ENCODE results near the gene NHP2. TPM values are rescaled to one million over a fixed set of nuclear protein-coding genes. Genes with fewer than 3 reads are reported as not detected.
"Not testable (repeated sequence)": the region's sequence is repeated elsewhere in the genome, so short reads cannot be mapped to it uniquely, and the experiment has no call there.

NHP2 gene
- total and polyA plus RNA-seq, 3 donors from 2014 or later = 105 to 208 (median 132) TPM

GRCh38 chr5:178199581-178200434 is 46.1 kb upstream of the NHP2 start:
- intact Hi-C loops (cut with DNase I; ENCODE audit: low total_unique reads) = no loop called here
- TF ChIP-seq CTCF (IDR thresholded peaks at IDR 0.05) (no peak), POLR2A (IDR thresholded peaks at IDR 0.05) (no peak)
- Histone ChIP-seq H3K4me1 (no peaks in the 10 kb centered on the region), H3K4me3 (no peak overlapping the region), H3K27ac (no peak overlapping the region), H3K9me3 (no peaks in the 10 kb centered on the region), H3K36me3 (ENCODE audit: low read depth, missing control alignments) (no peaks in the 10 kb centered on the region), H3K27me3 (no peaks in the 10 kb centered on the region)
- DNase-seq = no peak
- 74 to 80% methylated on average over 12 of the region's 12 CpGs for WGBS, 2 donors

GRCh38 chr5:178198706-178199105 is 45.0 kb upstream of the NHP2 start:
- H3K36me3 ChIP-seq (ENCODE audit: low read depth, missing control alignments) = no peaks in the 10 kb centered on the region
- 86 to 95% methylated on average over 9 to 11 of the region's 11 CpGs for WGBS, 2 donors

GRCh38 chr5:178198151-178198550 is 44.5 kb upstream of the NHP2 start:
- WGBS, 2 donors = 78 to 89% methylated on average over 10 to 11 of the region's 11 CpGs
- intact Hi-C loops (cut with DNase I; ENCODE audit: low total_unique reads); H3K9me3 ChIP-seq: not testable (repeated sequence)

More at GRCh38 chr5:178198706-178199105, 45.0 kb upstream of the NHP2 start:
- DNase-seq = no peak
- Histone ChIP-seq H3K9me3 (no peaks in the 10 kb centered on the region), H3K27me3 (no peaks in the 10 kb centered on the region), H3K4me3 (no peak overlapping the region), H3K4me1 (no peaks in the 10 kb centered on the region), H3K27ac (no peak overlapping the region)
- TF ChIP-seq CTCF (IDR thresholded peaks at IDR 0.05) = no peak
- TF ChIP-seq POLR2A (IDR thresholded peaks at IDR 0.05) = no peak
- intact Hi-C loops (cut with DNase I; ENCODE audit: low total_unique reads) = no loop called here

GRCh38 chr5:178196986-178197385 is 43.3 kb upstream of the NHP2 start:
- H3K9me3 ChIP-seq = no peaks in the 10 kb centered on the region
- intact Hi-C loops (cut with DNase I; ENCODE audit: low total_unique reads) = no loop called here
- H3K27ac ChIP-seq = no peak overlapping the region
- H3K4me1 ChIP-seq = no peaks in the 10 kb centered on the region
- no peaks in the 10 kb centered on the region for H3K36me3 ChIP-seq (ENCODE audit: low read depth, missing control alignments)
- DNase-seq = no peak
- no peaks in the 10 kb centered on the region for H3K27me3 ChIP-seq
- TF ChIP-seq CTCF (IDR thresholded peaks at IDR 0.05) = no peak
- TF ChIP-seq POLR2A (IDR thresholded peaks at IDR 0.05) = no peak
- H3K4me3 ChIP-seq = no peak overlapping the region
- WGBS, 2 donors = 83 to 89% methylated on average over 7 to 8 of the region's 8 CpGs

More at GRCh38 chr5:178198151-178198550, 44.5 kb upstream of the NHP2 start:
- DNase-seq; H3K36me3 ChIP-seq (ENCODE audit: low read depth, missing control alignments); H3K27ac ChIP-seq; H3K4me3 ChIP-seq; H3K4me1 ChIP-seq; H3K27me3 ChIP-seq: not testable (repeated sequence)

- WGBS, 2 donors = 88 to 89% methylated on average over 7 of the region's 7 CpGs
These were observed 42.7 kb upstream of the NHP2 start for GRCh38 chr5:178196281-178196812.

More at GRCh38 chr5:178196281-178196812, 42.7 kb upstream of the NHP2 start:
- no peak for DNase-seq
- no peaks in the 10 kb centered on the region for H3K4me1 ChIP-seq
- H3K9me3 ChIP-seq = no peaks in the 10 kb centered on the region
- no peaks in the 10 kb centered on the region for H3K27me3 ChIP-seq
- intact Hi-C loops (cut with DNase I; ENCODE audit: low total_unique reads) = no loop called here
- H3K4me3 ChIP-seq = no peak overlapping the region
- no peak overlapping the region for H3K27ac ChIP-seq
- no peaks in the 10 kb centered on the region for H3K36me3 ChIP-seq (ENCODE audit: low read depth, missing control alignments)
- TF ChIP-seq CTCF (IDR thresholded peaks at IDR 0.05) = no peak
- TF ChIP-seq POLR2A (IDR thresholded peaks at IDR 0.05) = no peak
